Neural progenitor cell (in vitro differentiated cells): ENCODE measurements around the gene CAPZA1. TPM values are rescaled to one million over a fixed set of nuclear protein-coding genes. Genes with fewer than 3 reads are reported as not detected.

Source experiments
- DNase-seq: peaks from one replicate; pipeline ENCODE4 v3.0.0-alpha.2; 2016; ENCODE audit warnings: low spot score
- H2AFZ ChIP-seq: fragments of 200-600 bp; sonication (generic); replicated peaks from 2 replicates; pipeline ENCODE4 v1.6.1; 2016; ENCODE audit warnings: antibody characterized with exemption
- H3F3A ChIP-seq: fragments of 200-600 bp; sonication (generic); 2 replicates; pipeline ENCODE4 v1.6.1; 2016; ENCODE audit warnings: antibody characterized with exemption, low read depth
- H3K27ac ChIP-seq: fragments of 200-600 bp; sonication (generic); 2 replicates; pipeline ENCODE4 v1.5.1; 2016; ENCODE audit warnings: mild to moderate bottlenecking
- H3K27me3 ChIP-seq: fragments of 200-600 bp; sonication (generic); 2 replicates; pipeline ENCODE4 v1.6.1; 2016; ENCODE audit warnings: mild to moderate bottlenecking, moderate library complexity
- H3K36me3 ChIP-seq: fragments of 200-600 bp; sonication (generic); 2 replicates; pipeline ENCODE4 v1.5.1; 2016
- H3K4me1 ChIP-seq: fragments of 200-600 bp; sonication (generic); 2 replicates; pipeline ENCODE4 v1.6.1; 2016; ENCODE audit warnings: mixed run types
- H3K4me2 ChIP-seq: fragments of 200-600 bp; sonication (generic); 2 replicates; pipeline ENCODE4 v1.6.1; 2016
- H3K4me3 ChIP-seq: fragments of 200-600 bp; sonication (generic); 2 replicates; pipeline ENCODE4 v1.5.1; 2016
- H3K79me2 ChIP-seq: fragments of 200-600 bp; sonication (generic); 2 replicates; pipeline ENCODE4 v1.6.1; 2016; ENCODE audit warnings: low read depth
- H3K9ac ChIP-seq: fragments of 200-600 bp; sonication (generic); 2 replicates; pipeline ENCODE4 v1.6.1; 2016
- H3K9me3 ChIP-seq: fragments of 200-600 bp; sonication (generic); 2 replicates; pipeline ENCODE4 v1.5.1; 2016; ENCODE audit warnings: low read depth
- H4K20me1 ChIP-seq: fragments of 200-600 bp; sonication (generic); 2 replicates; pipeline ENCODE4 v1.6.1; 2016; ENCODE audit warnings: low read depth
- H3K27ac Mint-ChIP-seq: 3 replicates; pipeline ENCODE4 v1.8.0; 2021; ENCODE audit warnings: mixed read lengths
- H3K27me3 Mint-ChIP-seq: 2 replicates; pipeline ENCODE4 v1.8.0; 2022; ENCODE audit warnings: low read depth, mild to moderate bottlenecking, inconsistent platforms, moderate library complexity, mixed read lengths; ENCODE audit not compliant: insufficient read depth
- H3K36me3 Mint-ChIP-seq: 3 replicates; pipeline ENCODE4 v1.8.0; 2021; ENCODE audit warnings: mixed read lengths
- H3K4me1 Mint-ChIP-seq: 3 replicates; pipeline ENCODE4 v1.8.0; 2021; ENCODE audit warnings: mixed read lengths
- H3K4me3 Mint-ChIP-seq: 3 replicates; pipeline ENCODE4 v1.8.0; 2021; ENCODE audit warnings: mild to moderate bottlenecking, moderate library complexity, mixed read lengths
- H3K9me3 Mint-ChIP-seq: 3 replicates; pipeline ENCODE4 v1.8.0; 2020; ENCODE audit warnings: mixed read lengths
- CTCF ChIP-seq: fragments of 200-600 bp; sonication (generic); IDR thresholded peaks from 2 replicates; pipeline ENCODE4 v1.5.1; 2017; ENCODE audit warnings: antibody characterized with exemption, mild to moderate bottlenecking
- EZH2 ChIP-seq: fragments of 200-600 bp; sonication (generic); IDR thresholded peaks from 2 replicates; pipeline ENCODE4 v1.6.1; 2017; ENCODE audit warnings: antibody characterized with exemption, mild to moderate bottlenecking, moderate library complexity
- EZH2phosphoT487 ChIP-seq: fragments of 200-600 bp; sonication (generic); IDR thresholded peaks from 2 replicates; pipeline ENCODE4 v1.6.1; 2017; ENCODE audit warnings: antibody characterized with exemption
- total RNA-seq: library from RNA; depleted of rRNA; stranded (reverse); fragments of >200 nt; gene quantifications from 2 replicates; pipeline ENCODE4 v1.2.3, GENCODE V29; 2015; ENCODE audit warnings: low replicate concordance

CAPZA1 gene
- total RNA-seq, 1 donor from 2014 or later = 218 TPM

GRCh38 chr1:112689842-112690237 is 70.2 kb downstream of the CAPZA1 start:
- H4K20me1 ChIP-seq = peaks cover 14% of the 10 kb centered on the region
- H3K27ac ChIP-seq = no peak overlapping the region
- no peaks in the 10 kb centered on the region for H3K9me3 ChIP-seq
- H3K27me3 Mint-ChIP-seq = no peaks in the 10 kb centered on the region
- H3K36me3 Mint-ChIP-seq = peaks cover 30% of the 10 kb centered on the region
- no peaks in the 10 kb centered on the region for H3F3A ChIP-seq
- H3K27me3 ChIP-seq = no peaks in the 10 kb centered on the region
- no peak overlapping the region for H2AFZ ChIP-seq
- no peaks in the 10 kb centered on the region for H3K79me2 ChIP-seq
- no peak for DNase-seq
- H3K9ac ChIP-seq = no peak overlapping the region
- no peaks in the 10 kb centered on the region for H3K4me1 ChIP-seq
- TF ChIP-seq CTCF (no peak), EZH2phosphoT487 (no peak)
- no peak overlapping the region for H3K4me2 ChIP-seq
- H3K4me3 ChIP-seq = no peak overlapping the region
- no peak overlapping the region for H3K4me3 Mint-ChIP-seq
- no peak overlapping the region for H3K27ac Mint-ChIP-seq
- H3K9me3 Mint-ChIP-seq = no peaks in the 10 kb centered on the region
- H3K36me3 ChIP-seq = no peaks in the 10 kb centered on the region
- no peaks in the 10 kb centered on the region for H3K4me1 Mint-ChIP-seq

DNA sequence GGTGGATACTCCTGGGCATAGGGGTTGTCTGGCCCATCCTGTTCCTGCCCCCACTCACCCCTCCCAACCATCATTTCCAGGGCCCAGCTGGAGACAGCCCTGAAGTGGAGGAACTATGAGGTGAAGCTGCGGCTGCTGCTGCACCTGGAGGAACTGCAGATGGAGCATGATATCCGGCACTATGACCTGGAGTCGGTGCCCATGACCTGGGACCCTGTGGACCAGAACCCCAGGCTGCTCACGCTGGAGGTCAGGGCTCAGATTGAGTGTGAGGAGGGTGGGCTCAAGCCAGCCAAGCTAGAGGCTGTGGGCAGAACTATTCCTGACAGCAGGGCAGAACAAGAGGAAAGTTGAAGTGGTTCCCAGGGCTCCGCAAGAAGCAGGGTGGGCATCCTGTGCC is 73.0 kb downstream of the CAPZA1 start:
- Mint-ChIP-seq H3K36me3 (peaks cover 38% of the 10 kb centered on the region), H3K27ac (no peak overlapping the region), H3K4me1 (no peaks in the 10 kb centered on the region), H3K4me3 (no peak overlapping the region), H3K27me3 (no peaks in the 10 kb centered on the region), H3K9me3 (no peaks in the 10 kb centered on the region)
- TF ChIP-seq EZH2 = no peak
- TF ChIP-seq EZH2phosphoT487 = no peak
- TF ChIP-seq CTCF = no peak
- H3K27me3 ChIP-seq = no peaks in the 10 kb centered on the region
- no peaks in the 10 kb centered on the region for H3K36me3 ChIP-seq
- H4K20me1 ChIP-seq = peaks cover 9% of the 10 kb centered on the region
- H2AFZ ChIP-seq = no peak overlapping the region
- H3K4me1 ChIP-seq = no peaks in the 10 kb centered on the region
- H3K9me3 ChIP-seq = no peaks in the 10 kb centered on the region
- DNase-seq = no peak
- H3K79me2 ChIP-seq = no peaks in the 10 kb centered on the region
- H3K27ac ChIP-seq = no peak overlapping the region
- H3K4me3 ChIP-seq = no peak overlapping the region
- H3K9ac ChIP-seq = no peak overlapping the region
- no peak overlapping the region for H3K4me2 ChIP-seq
- no peaks in the 10 kb centered on the region for H3F3A ChIP-seq

GRCh38 chr1:112693821-112694220 is 74.2 kb downstream of the CAPZA1 start:
- no peak overlapping the region for H3K9ac ChIP-seq
- H3K4me1 ChIP-seq = no peaks in the 10 kb centered on the region
- no peak overlapping the region for H2AFZ ChIP-seq
- H3K27me3 ChIP-seq = no peaks in the 10 kb centered on the region
- peaks cover 5% of the 10 kb centered on the region for H4K20me1 ChIP-seq
- no peaks in the 10 kb centered on the region for H3K4me1 Mint-ChIP-seq
- H3K9me3 Mint-ChIP-seq = no peaks in the 10 kb centered on the region
- H3K9me3 ChIP-seq = no peaks in the 10 kb centered on the region
- H3F3A ChIP-seq = no peaks in the 10 kb centered on the region
- H3K4me3 Mint-ChIP-seq = no peak overlapping the region
- DNase-seq = no peak
- H3K27me3 Mint-ChIP-seq = peaks cover 3% of the 10 kb centered on the region
- H3K27ac ChIP-seq = no peak overlapping the region
- TF ChIP-seq EZH2 = no peak
- TF ChIP-seq EZH2phosphoT487 = no peak
- no peak for TF ChIP-seq CTCF
- H3K4me3 ChIP-seq = no peak overlapping the region
- no peaks in the 10 kb centered on the region for H3K79me2 ChIP-seq
- peaks cover 36% of the 10 kb centered on the region for H3K36me3 Mint-ChIP-seq
- no peak overlapping the region for H3K4me2 ChIP-seq
- no peak overlapping the region for H3K27ac Mint-ChIP-seq
- H3K36me3 ChIP-seq = no peaks in the 10 kb centered on the region
